Fibroblast of the aortic adventitia (primary cell): Measurements from ENCODE around the gene NNAT. TPM values are rescaled to one million over a fixed set of nuclear protein-coding genes. Genes with fewer than 3 reads are reported as not detected.

ENCODE experiments used
- DNase-seq: peaks from one replicate; pipeline ENCODE4 v3.0.0-alpha.2; 2010; ENCODE audit warnings: low read depth
- H3K4me3 ChIP-seq: 2 replicates; pipeline ENCODE4 v1.5.1; 2011; ENCODE audit warnings: low read depth, mild to moderate bottlenecking, control low read depth, low read length, moderate library complexity
- total RNA-seq: library from RNA; depleted of rRNA; stranded (reverse); fragments of >200 nt; gene quantifications from 2 replicates; pipeline ENCODE4 v1.2.3, GENCODE V29; 2012; ENCODE audit warnings: low replicate concordance
- TF ChIP-seq, protein P1 (sequence below): IDR thresholded peaks from 2 replicates; pipeline ENCODE4 v1.5.1; 2011; ENCODE audit warnings: mild to moderate bottlenecking, low read length, control low read depth, inconsistent platforms; ENCODE audit not compliant: insufficient read depth

The NNAT gene
- total RNA-seq, 1 donor: 0.36 TPM

GRCh38 chr20:37519508-37520418 lies 1.3 kb upstream of the NNAT start:
- TF ChIP-seq, protein P1, sequence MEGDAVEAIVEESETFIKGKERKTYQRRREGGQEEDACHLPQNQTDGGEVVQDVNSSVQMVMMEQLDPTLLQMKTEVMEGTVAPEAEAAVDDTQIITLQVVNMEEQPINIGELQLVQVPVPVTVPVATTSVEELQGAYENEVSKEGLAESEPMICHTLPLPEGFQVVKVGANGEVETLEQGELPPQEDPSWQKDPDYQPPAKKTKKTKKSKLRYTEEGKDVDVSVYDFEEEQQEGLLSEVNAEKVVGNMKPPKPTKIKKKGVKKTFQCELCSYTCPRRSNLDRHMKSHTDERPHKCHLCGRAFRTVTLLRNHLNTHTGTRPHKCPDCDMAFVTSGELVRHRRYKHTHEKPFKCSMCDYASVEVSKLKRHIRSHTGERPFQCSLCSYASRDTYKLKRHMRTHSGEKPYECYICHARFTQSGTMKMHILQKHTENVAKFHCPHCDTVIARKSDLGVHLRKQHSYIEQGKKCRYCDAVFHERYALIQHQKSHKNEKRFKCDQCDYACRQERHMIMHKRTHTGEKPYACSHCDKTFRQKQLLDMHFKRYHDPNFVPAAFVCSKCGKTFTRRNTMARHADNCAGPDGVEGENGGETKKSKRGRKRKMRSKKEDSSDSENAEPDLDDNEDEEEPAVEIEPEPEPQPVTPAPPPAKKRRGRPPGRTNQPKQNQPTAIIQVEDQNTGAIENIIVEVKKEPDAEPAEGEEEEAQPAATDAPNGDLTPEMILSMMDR: no peak
- DNase-seq: no peak
- H3K4me3 ChIP-seq: no peak overlapping the region

DNA sequence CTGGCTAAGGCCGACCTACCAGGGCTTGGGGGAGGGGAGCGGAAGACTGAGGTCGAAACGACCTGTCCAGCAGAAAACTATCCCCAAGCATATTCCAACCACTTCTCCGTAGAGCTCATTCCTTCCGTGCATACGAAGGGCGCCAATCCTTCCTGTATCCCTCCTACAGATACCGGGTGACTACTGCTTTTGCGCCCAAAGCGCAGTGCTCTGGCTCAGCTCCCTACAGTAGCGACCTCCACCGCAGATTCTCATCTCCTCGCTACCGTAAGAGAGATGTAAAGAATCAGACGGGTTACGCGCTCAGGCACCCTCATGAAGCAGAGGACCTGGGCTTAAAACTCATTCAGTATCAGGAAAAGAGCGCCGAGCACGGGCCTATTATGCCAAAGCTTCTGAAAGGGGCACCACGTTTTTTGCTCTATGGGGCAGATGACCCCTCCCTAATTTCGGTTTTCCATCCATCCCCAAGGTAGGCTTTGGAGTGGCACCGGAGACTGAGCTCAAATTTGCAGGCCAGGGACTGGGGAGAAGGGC lies 563 bp upstream of the NNAT start:
- no peak for DNase-seq
- TF ChIP-seq, protein P1: no peak
- H3K4me3 ChIP-seq: no peak overlapping the region

GRCh38 chr20:37522260-37523011 lies 1.4 kb downstream of the NNAT start:
- TF ChIP-seq, protein P1: no peak
- no peak overlapping the region for H3K4me3 ChIP-seq
- DNase-seq: peak; percentile 36

DNA sequence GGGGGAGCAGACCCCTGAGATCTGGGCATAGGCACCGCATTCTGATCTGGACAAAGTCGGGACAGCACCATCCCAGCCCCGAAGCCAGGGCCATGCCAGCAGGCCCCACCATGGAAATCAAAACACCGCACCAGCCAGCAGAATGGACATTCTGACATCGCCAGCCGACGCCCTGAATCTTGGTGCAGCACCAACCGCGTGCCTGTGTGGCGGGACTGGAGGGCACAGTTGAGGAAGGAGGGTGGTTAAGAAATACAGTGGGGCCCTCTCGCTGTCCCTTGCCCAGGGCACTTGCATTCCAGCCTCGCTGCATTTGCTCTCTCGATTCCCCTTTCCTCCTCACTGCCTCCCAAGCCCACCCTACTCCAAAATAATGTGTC lies 2.0 kb downstream of the NNAT start:
- DNase-seq: no peak
- TF ChIP-seq, protein P1: no peak
- H3K4me3 ChIP-seq: no peak overlapping the region

DNA sequence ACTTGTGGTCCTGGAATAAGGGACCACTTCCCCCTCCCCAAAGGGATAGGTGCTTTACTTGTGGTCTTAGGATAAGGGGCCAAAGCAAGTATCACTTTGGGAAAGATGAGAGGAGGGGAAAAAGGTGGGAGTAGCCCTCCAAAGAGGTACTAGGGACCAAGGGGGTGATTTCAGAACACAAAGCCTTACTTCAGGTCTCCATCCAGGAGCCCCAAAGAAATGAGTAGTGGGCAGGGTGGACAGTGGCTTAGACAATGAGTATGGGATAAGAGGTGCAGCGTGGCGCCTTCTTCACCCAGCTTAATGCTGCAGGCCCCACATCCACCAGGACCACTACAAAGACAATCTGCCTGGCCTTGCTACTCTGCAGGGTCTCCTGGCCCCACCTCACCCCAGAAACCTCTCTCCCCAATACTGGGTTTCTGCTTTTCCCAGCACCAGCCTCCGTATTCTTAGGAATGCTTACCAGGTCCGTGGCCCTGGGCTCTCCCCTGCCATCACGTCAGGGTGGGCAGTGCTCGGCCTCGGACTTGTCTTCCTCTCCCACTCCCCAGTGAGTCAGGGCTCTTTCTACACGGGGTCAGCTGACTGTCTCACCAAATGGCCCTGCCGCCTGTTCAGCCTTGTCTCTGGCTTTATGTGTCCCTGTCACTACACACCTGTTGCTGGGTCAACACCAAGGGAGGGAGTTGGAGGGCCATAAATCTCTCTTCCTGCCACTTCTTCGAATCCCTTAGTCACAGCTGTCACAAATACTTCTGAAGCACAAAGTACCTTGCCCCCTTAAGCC lies 3.1 kb downstream of the NNAT start:
- no peak overlapping the region for H3K4me3 ChIP-seq
- TF ChIP-seq, protein P1: no peak
- no peak for DNase-seq
